K562 treated with DMSO at 1 percent for 48 hours (cell line): ENCODE measurements around the gene SETD3. TPM values are rescaled to one million over a fixed set of nuclear protein-coding genes. Genes with fewer than 3 reads are reported as not detected.

Source experiments
- total RNA-seq: library from RNA; unstranded; fragments of 300-600 nt; gene quantifications from 2 replicates; pipeline ENCODE4 v1.2.3, GENCODE V29; 2022; ENCODE audit warnings: low replicate concordance; ENCODE audit errors: extremely low read depth

SETD3 gene
- total RNA-seq = not detected in 2 replicates

DNA sequence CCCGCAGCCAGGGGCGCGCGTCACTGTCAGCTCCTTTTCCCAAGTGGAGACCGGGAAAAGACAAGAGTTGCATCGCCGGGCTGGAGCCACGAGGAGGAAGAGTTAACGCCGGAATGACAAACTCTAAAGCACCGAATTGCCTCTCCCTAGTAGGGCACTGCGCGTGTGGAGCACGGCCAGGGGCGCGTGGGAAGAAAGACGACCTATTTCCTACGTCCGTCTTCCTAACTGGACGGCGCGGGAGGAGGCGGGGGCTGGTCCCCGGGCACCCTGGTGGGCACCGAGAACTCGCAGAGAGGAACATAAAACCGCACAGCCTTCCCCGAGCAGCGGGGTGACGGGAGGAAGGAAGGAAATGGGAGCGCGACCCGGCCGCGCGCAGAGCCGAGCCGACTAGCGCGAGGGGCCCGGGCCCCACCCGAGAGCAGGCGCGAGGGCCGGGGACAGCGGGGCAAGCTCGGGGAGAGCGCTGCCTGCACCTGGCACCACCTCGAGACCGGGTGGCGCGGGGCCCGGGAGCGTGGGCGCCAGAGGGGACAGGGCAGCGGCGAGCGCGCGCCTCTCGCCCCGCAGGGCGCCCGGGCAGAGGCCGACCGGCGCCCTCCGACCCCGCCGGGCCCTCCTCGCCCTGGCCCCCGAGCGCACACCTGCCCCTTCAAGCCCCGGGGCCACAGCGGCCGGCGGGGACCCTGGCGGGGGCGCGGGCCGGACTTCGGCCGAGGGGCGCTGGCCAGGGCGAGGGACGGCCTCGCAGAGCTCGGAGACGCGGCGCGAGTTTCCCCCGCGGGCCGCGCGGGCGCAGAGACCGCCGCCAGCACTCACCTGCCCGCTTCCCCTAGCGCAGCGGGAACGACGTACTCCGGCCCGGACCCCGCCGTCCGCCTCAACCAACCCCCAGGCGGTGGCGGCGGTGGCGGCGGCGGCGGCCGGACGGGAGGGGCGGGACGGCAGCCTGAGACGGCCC, at the start of gene SETD3:
Gene SETD3 (minus strand): TSS at position 954 of the 964 bp plus-strand sequence. CDS start 15,054 bp downstream, outside the sequence.

GRCh38 chr14:99480917-99481744, 472 bp upstream of the SETD3 start, which contains the start of gene CCNK:
Gene CCNK (plus strand): TSS chr14:99481409. CDS start chr14:99492678, 11,269 bp downstream.

Other genes with a start within 250 kb of the SETD3 start
- gene BCL11B, start 208.7 kb downstream of the SETD3 start, total RNA-seq = not detected in 2 replicates
- gene CCNK, start 550 bp upstream of the SETD3 start, total RNA-seq = not detected in 2 replicates
- not detected in 2 replicates for gene CCDC85C, start 123.3 kb upstream of the SETD3 start, total RNA-seq
- not detected in 2 replicates for gene HHIPL1, start 164.3 kb upstream of the SETD3 start, total RNA-seq
- gene CYP46A1, start 203.4 kb upstream of the SETD3 start, total RNA-seq = not detected in 2 replicates